Hindlimb muscle (tissue), 1 donor: ENCODE data around the gene ADGB. TPM values are rescaled to one million over a fixed set of nuclear protein-coding genes. Genes with fewer than 3 reads are reported as not detected.

Experiments used
- DNase-seq: peaks from one replicate; pipeline ENCODE4 v3.0.0-alpha.2; 2013
- polyA plus RNA-seq: library from polyadenylated mRNA; unstranded; fragments of 120-200 nt; gene quantifications from one replicate; pipeline ENCODE4 v1.2.1, GENCODE V29; 2013; ENCODE audit not compliant: insufficient read length

The ADGB gene
- polyA plus RNA-seq, 1 donor, result not detected

GRCh38 chr6:146864885-146865284, 266.1 kb downstream of the ADGB start:
- DNase-seq, result no peak

Other genes starting within 250 kb of the ADGB start
- gene RAB32, start 55.1 kb upstream of the ADGB start, polyA plus RNA-seq, result 12.0 TPM